ENCODE measurements around the gene NLGN4X. TPM values are rescaled to one million over a fixed set of nuclear protein-coding genes. Genes with fewer than 3 reads are reported as not detected.
A peak's percentile ranks its signal among the peaks of the same experiment; 100 is the strongest.

Gene NLGN4X
- polyA plus RNA-seq (2013, experiment 1 of 2), result 35.2 TPM
- 32.0 TPM for polyA plus RNA-seq (2013, experiment 2 of 2)

DNA sequence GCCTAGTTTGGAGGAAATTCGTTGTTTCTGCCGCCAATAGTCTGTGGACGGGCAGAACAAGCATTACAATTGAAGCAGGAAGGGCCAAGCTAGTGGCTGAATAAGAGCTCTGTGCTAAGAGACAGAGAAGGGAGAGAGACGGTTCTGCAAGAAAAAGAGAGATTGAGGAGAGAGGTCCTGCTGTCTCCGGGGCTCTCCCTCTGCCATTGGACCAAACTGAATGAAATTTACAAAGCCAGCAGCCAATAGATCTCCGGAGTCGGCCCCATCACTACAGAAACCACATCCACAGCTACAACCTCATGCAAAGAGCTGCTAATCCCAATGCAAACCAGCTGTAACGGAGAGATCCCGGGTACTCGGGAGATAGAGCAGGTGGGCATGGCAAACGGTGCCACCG lies at the start of gene NLGN4X:
Gene NLGN4X (minus strand): TSS at position 148 of the 400 bp plus-strand sequence. CDS start 77,401 bp downstream, outside the sequence.
- Histone ChIP-seq H3K36me3 (ENCODE audit: insufficient read depth, low read length) (no peaks in the 10 kb centered on the region), H3K27ac (ENCODE audit: low read depth, low read length) (peak within 1 kb of the TSS; percentile 34; the same call in 1 of the 2 replicates), H3K27me3 (ENCODE audit: insufficient read depth, low read length) (no peaks in the 10 kb centered on the region), H3K4me3 (ENCODE audit: low read length) (peak within 1 kb of the TSS; percentile 76), H3K9ac (ENCODE audit: low read depth, low read length) (0 out of 2 replicates have a peak within 1 kb of the TSS, but pooled peaks have one; percentile 4), H3K9me3 (ENCODE audit: insufficient read depth, low read depth, low read length) (no peaks in the 10 kb centered on the region), H3K4me1 (ENCODE audit: insufficient read depth, low read length) (peaks cover 12% of the 10 kb centered on the region)
- 2% methylated on average over 12 of the region's 12 CpGs for WGBS

DNA sequence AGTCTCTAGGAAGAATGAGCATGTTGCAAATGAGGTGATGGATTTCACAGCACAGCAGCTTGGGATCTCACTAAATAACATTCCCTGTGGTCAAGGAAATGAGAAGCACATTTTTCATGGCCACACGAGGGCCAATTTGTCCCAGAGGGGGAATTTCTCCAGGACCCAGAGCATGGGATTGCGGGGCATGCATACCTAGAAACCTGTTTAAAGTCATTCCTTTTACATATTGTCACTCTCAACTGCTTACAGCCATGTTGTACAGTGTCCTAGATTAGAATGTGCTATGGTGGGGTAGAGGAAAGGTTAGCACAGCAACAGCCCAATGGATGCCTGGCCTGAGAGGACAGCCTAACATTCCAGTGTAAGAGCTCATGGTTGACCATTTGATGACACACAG lies 37.4 kb upstream of the NLGN4X start:
- WGBS, result 92% methylated on average over 2 of the region's 2 CpGs
- Histone ChIP-seq H3K9me3 (ENCODE audit: insufficient read depth, low read depth, low read length) (no peaks in the 10 kb centered on the region), H3K9ac (ENCODE audit: low read depth, low read length) (no peak overlapping the region), H3K4me3 (ENCODE audit: low read length) (no peak overlapping the region), H3K27me3 (ENCODE audit: insufficient read depth, low read length) (no peaks in the 10 kb centered on the region), H3K4me1 (ENCODE audit: insufficient read depth, low read length) (no peaks in the 10 kb centered on the region), H3K36me3 (ENCODE audit: insufficient read depth, low read length) (no peaks in the 10 kb centered on the region), H3K27ac (ENCODE audit: low read depth, low read length) (no peak overlapping the region)

DNA sequence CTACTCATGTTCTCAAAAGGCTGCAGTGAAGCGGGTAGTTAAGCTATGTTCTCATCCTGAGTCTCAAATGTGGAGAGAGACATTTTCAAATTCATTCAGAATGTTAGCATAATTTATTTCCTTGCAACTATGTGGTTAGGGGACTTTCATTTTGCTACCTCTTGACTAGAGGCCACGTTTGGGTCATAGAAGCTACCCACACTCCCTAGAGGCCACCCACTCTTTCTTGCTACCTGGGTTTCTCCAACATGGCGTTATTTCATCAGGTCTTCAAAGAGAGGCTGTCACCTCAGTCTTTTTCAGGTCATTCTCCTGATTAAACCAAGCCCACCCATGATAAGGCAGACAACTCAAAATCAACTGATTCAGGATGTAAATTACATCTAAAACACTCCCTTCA lies 34.3 kb upstream of the NLGN4X start:
- H3K27ac ChIP-seq (ENCODE audit: low read depth, low read length), result no peak overlapping the region
- no peaks in the 10 kb centered on the region for H3K27me3 ChIP-seq (ENCODE audit: insufficient read depth, low read length)
- no peak overlapping the region for H3K4me3 ChIP-seq (ENCODE audit: low read length)
- no peaks in the 10 kb centered on the region for H3K9me3 ChIP-seq (ENCODE audit: insufficient read depth, low read depth, low read length)
- H3K9ac ChIP-seq (ENCODE audit: low read depth, low read length), result no peak overlapping the region
- H3K36me3 ChIP-seq (ENCODE audit: insufficient read depth, low read length), result no peaks in the 10 kb centered on the region
- WGBS, result 82% methylated on average over 3 of the region's 3 CpGs
- H3K4me1 ChIP-seq (ENCODE audit: insufficient read depth, low read length), result no peaks in the 10 kb centered on the region

DNA sequence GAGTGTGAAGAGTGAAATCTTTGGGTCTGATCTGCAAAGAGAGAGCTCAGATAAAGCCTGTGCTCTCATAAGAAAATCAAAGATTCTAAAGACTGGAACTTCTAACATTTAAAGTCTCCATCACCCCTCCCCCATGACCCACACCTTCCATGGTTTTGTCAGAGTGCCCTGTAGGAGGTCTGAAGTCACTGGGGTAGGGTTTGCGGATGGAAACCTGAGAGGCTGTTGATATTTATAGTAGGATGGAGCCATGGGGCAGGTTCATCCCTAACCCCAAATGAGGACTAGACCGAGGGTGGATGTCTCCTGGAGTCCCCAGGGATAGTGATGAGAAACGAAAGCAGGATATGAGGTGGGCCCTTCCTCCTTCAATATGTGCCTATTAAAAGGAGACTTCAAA lies 28.4 kb upstream of the NLGN4X start:
- H3K9me3 ChIP-seq (ENCODE audit: insufficient read depth, low read depth, low read length), result no peaks in the 10 kb centered on the region
- H3K27me3 ChIP-seq (ENCODE audit: insufficient read depth, low read length), result no peaks in the 10 kb centered on the region
- H3K4me3 ChIP-seq (ENCODE audit: low read length), result no peak overlapping the region
- no peaks in the 10 kb centered on the region for H3K36me3 ChIP-seq (ENCODE audit: insufficient read depth, low read length)
- no peak overlapping the region for H3K9ac ChIP-seq (ENCODE audit: low read depth, low read length)
- H3K4me1 ChIP-seq (ENCODE audit: insufficient read depth, low read length), result peaks cover 9% of the 10 kb centered on the region; the same call in 1 of the 2 replicates
- WGBS, result 0% methylated on average over 1 of the region's 3 CpGs
- no peak overlapping the region for H3K27ac ChIP-seq (ENCODE audit: low read depth, low read length)

DNA sequence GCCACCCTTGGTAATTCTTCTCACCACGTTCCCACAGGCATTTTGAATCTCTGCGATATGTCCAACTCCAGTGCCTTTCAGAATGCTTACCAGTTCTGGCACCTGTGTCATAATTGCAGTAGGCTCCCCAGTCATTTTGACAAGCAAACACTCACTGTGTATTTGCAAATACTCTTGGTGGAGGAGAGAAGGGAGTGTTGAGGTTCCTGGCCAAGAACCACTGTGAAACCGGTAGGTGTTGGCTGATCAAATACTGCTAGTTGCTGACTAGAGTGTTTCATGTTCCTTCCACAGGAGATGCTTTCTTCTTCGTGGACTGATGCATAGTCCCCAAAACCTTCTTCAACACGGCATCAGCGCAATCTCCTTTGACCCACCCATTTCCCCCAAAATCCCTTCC lies 16.0 kb upstream of the NLGN4X start:
- H3K36me3 ChIP-seq (ENCODE audit: insufficient read depth, low read length), result no peaks in the 10 kb centered on the region
- H3K9ac ChIP-seq (ENCODE audit: low read depth, low read length), result no peak overlapping the region
- no peaks in the 10 kb centered on the region for H3K27me3 ChIP-seq (ENCODE audit: insufficient read depth, low read length)
- no peaks in the 10 kb centered on the region for H3K4me1 ChIP-seq (ENCODE audit: insufficient read depth, low read length)
- H3K27ac ChIP-seq (ENCODE audit: low read depth, low read length), result no peak overlapping the region
- H3K4me3 ChIP-seq (ENCODE audit: low read length), result no peak overlapping the region
- H3K9me3 ChIP-seq (ENCODE audit: insufficient read depth, low read depth, low read length), result no peaks in the 10 kb centered on the region
- 94% methylated on average over 6 of the region's 6 CpGs for WGBS

DNA sequence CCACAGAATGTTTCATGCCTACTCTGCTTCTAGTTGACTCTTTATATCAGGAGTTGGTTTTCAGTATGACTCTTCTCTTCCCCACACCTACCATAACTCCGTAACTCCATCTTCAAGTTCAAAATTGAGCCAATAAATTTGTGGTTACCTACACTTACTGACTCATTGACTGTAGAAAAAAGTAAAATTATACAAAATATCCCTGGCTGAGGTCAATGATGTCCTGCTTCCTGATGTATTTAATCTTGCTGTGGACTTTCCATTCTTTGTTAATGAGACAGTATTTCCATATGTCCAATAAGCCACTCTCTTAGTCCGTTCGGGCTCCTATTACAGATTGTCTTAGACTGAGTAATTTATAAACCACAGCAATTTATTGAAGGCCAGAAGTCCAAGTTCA lies 9.9 kb upstream of the NLGN4X start:
- Histone ChIP-seq H3K4me3 (ENCODE audit: low read length) (no peak overlapping the region), H3K9me3 (ENCODE audit: insufficient read depth, low read depth, low read length) (no peaks in the 10 kb centered on the region), H3K9ac (ENCODE audit: low read depth, low read length) (no peak overlapping the region), H3K27me3 (ENCODE audit: insufficient read depth, low read length) (no peaks in the 10 kb centered on the region), H3K27ac (ENCODE audit: low read depth, low read length) (no peak overlapping the region), H3K4me1 (ENCODE audit: insufficient read depth, low read length) (no peaks in the 10 kb centered on the region), H3K36me3 (ENCODE audit: insufficient read depth, low read length) (no peaks in the 10 kb centered on the region)
- WGBS, result 86% methylated on average over 1 of the region's 3 CpGs

DNA sequence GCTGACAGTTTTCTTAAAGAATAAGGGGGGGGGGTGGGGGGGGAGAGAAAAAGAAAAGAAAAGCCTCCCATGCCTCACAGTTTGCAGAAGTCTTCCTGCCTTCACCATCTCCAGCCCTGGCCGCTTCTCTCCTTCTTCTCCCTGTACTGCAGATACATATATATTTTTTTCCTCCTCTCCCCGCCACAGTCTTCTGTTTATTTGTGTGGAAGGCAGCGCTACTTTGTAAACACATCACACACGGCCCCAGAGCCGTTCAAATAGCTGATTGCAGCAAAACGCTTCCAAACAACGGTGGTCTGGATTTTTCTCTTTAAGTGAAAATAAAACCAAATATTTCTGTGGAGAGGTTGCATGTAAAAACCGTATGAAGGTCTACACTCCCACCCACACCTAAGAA lies 732 bp downstream of the NLGN4X start:
- no peak overlapping the region for H3K27ac ChIP-seq (ENCODE audit: low read depth, low read length)
- no peaks in the 10 kb centered on the region for H3K9me3 ChIP-seq (ENCODE audit: insufficient read depth, low read depth, low read length)
- no peaks in the 10 kb centered on the region for H3K27me3 ChIP-seq (ENCODE audit: insufficient read depth, low read length)
- peak overlapping the region; percentile 76 for H3K4me3 ChIP-seq (ENCODE audit: low read length)
- H3K4me1 ChIP-seq (ENCODE audit: insufficient read depth, low read length), result peaks cover 14% of the 10 kb centered on the region
- H3K36me3 ChIP-seq (ENCODE audit: insufficient read depth, low read length), result no peaks in the 10 kb centered on the region
- H3K9ac ChIP-seq (ENCODE audit: low read depth, low read length), result 0 out of 2 replicates have a peak overlapping the region, but pooled peaks have one; percentile 4
- 20% methylated on average over 1 of the region's 8 CpGs for WGBS

DNA sequence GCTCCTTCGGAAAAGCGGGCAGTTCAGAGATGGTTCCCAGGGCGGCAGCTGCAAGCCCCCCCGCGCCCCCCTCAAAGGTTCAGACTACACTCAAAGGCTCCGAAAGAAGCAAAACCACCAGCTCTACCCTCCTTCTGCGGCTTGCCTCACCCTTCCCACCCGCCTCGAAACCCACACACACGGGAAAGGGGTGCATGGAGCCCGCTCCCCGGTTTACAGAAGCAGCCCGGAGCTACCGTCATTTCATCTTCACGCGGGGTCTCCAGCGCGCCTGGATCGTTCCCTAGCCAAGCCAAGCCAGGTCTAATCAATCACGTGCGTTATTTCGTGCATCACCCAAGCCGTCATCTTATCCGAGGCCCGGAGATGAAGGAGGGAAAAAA lies 1.2 kb downstream of the NLGN4X start:
- no peaks in the 10 kb centered on the region for H3K36me3 ChIP-seq (ENCODE audit: insufficient read depth, low read length)
- peak overlapping the region; percentile 63; the same call in 1 of the 2 replicates for H3K9ac ChIP-seq (ENCODE audit: low read depth, low read length)
- H3K4me3 ChIP-seq (ENCODE audit: low read length), result peak overlapping the region; percentile 76
- WGBS, result 1% methylated on average over 25 of the region's 25 CpGs
- H3K4me1 ChIP-seq (ENCODE audit: insufficient read depth, low read length), result peaks cover 16% of the 10 kb centered on the region
- H3K9me3 ChIP-seq (ENCODE audit: insufficient read depth, low read depth, low read length), result no peaks in the 10 kb centered on the region
- no peaks in the 10 kb centered on the region for H3K27me3 ChIP-seq (ENCODE audit: insufficient read depth, low read length)
- no peak overlapping the region; the same call in 1 of the 2 replicates for H3K27ac ChIP-seq (ENCODE audit: low read depth, low read length)

DNA sequence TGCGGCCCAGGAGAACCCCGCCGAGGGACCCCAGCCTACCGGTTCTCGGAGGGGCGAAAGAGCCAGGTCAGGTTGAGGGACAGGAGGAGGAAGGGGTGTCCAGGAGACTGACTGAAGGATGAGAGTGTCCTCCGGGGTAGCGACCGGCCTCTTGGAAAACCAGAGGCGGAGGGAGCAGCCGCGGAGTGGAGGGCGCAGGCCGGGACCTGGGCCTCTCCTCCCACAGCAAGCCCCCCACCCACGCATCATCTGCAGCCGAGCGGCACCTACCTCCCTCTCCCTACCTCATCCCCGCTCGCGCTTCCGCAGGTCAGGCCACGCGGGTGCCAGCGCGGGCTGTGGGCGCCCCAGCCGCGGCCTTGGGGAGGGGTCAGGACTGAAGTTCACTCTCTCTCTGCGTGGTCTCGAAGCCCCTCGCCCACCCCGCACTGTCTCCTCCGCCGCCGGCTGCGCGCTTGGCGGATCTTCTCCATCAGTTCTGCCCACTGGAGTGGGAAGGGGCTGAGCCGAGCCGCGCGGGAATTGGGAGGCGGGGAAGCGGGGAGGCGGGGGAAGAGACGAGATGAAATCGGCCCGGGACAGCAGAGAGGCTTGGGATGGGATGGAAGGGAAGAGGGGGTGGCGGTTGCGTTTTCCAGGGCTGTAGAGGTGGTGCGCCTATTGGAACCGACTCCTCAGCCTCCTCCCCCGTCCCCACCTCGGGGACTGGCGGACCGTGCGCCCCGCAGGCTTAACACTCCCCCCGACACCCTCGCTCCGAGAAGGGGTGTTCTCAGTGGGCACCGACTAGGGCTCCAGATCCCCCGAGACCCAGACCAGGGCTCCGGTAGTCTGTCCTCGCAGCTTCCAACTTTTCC lies 1.8 kb downstream of the NLGN4X start:
- H3K9ac ChIP-seq (ENCODE audit: low read depth, low read length), result peak overlapping the region; percentile 63
- peak overlapping the region; percentile 76 for H3K4me3 ChIP-seq (ENCODE audit: low read length)

DNA sequence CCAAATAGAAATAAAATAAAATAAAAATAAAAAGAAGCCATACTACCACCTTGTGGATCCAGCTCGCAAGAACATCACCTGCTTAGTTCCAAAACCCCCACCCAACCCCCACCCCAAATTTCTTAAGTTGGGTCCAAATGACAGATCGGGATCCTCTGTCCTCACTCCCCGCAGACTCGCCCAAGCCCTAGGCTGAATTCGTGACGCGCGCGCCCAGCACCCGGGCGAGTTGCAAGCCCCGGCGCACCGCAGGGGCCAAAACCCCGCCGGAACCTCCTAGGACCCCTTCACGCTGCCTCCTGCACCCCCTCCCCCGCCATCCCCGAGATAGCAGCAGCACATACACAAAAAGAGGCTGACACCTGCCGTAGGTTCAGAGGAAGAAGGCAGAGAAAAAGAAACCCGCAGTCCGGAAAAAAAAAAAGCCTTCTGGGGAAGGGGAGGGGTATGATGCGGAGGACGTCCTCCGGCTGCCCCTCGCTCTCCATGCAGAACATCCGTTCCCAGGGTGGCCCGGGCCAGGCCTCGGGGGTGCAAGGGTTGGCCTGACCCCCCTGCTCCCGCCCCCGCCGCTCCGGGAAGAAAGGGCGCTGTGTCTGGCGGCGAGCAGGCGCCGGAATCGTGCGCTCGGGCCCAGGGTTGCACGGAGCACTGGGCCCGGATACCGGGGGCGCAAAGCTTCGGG lies 2.6 kb downstream of the NLGN4X start:
- WGBS, result under 1% methylated on average over 43 of the region's 46 CpGs
- Histone ChIP-seq H3K9ac (ENCODE audit: low read depth, low read length) (peak overlapping the region; percentile 71), H3K9me3 (ENCODE audit: insufficient read depth, low read depth, low read length) (no peaks in the 10 kb centered on the region), H3K36me3 (ENCODE audit: insufficient read depth, low read length) (no peaks in the 10 kb centered on the region), H3K4me1 (ENCODE audit: insufficient read depth, low read length) (peaks cover 19% of the 10 kb centered on the region), H3K27me3 (ENCODE audit: insufficient read depth, low read length) (no peaks in the 10 kb centered on the region), H3K27ac (ENCODE audit: low read depth, low read length) (peak overlapping the region; percentile 65; the same call in 1 of the 2 replicates), H3K4me3 (ENCODE audit: low read length) (peak overlapping the region; percentile 76)

More for the DNA sequence above, 1.8 kb downstream of the NLGN4X start:
- H3K27me3 ChIP-seq (ENCODE audit: insufficient read depth, low read length), result no peaks in the 10 kb centered on the region
- H3K27ac ChIP-seq (ENCODE audit: low read depth, low read length), result peak overlapping the region; percentile 65; the same call in 1 of the 2 replicates
- peaks cover 19% of the 10 kb centered on the region for H3K4me1 ChIP-seq (ENCODE audit: insufficient read depth, low read length)
- H3K36me3 ChIP-seq (ENCODE audit: insufficient read depth, low read length), result no peaks in the 10 kb centered on the region
- WGBS, result under 1% methylated on average over 61 of the region's 65 CpGs
- H3K9me3 ChIP-seq (ENCODE audit: insufficient read depth, low read depth, low read length), result no peaks in the 10 kb centered on the region

DNA sequence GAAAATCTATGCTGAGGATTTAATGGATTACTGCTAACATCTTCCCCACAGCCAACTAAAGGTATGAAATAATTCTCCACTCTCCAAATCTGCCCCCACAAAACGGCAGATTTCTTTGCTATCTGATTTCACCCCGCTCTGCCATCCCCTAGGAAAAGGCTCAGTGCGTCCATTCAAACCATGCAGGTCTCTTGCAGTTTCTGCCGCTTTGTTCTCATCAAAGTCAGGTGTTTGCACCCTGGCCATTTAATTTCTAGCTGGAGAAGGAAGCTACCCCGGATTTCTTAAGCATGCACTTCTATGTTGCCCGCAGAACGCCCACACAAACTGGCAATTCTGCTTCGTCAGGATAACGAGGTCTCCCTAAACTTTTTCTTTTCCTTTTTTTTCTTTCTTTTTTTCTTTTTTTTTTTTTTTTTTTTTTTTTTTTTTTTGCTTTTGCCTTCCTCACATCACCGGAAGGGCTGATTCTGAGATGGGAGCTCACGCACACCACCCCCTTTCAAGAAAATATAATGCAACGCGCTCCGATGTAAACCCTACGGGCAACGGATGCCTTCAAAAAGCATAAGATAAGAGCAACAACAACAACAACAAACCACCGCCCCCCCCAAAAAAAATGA lies 3.3 kb downstream of the NLGN4X start:
- Histone ChIP-seq H3K4me3 (ENCODE audit: low read length) (peak overlapping the region; percentile 76), H3K27ac (ENCODE audit: low read depth, low read length) (peak overlapping the region; percentile 52; the same call in 1 of the 2 replicates)

More for the DNA sequence above, 3.3 kb downstream of the NLGN4X start:
- Histone ChIP-seq H3K4me1 (ENCODE audit: insufficient read depth, low read length) (peaks cover 19% of the 10 kb centered on the region), H3K9me3 (ENCODE audit: insufficient read depth, low read depth, low read length) (no peaks in the 10 kb centered on the region), H3K36me3 (ENCODE audit: insufficient read depth, low read length) (no peaks in the 10 kb centered on the region), H3K9ac (ENCODE audit: low read depth, low read length) (peak overlapping the region; percentile 71), H3K27me3 (ENCODE audit: insufficient read depth, low read length) (no peaks in the 10 kb centered on the region)
- WGBS, result under 1% methylated on average over 14 of the region's 17 CpGs
